MM.1S (cell line): ENCODE data around the gene WRAP73.

Source experiments
- EZH2 ChIP-seq: fragments of 300-600 bp; sonication (generic); optimal IDR thresholded peaks from 2 replicates; pipeline ENCODE3; 2017; ENCODE audit warnings: low read depth, mild to moderate bottlenecking, antibody characterized with exemption, low read length, mixed read lengths
- EZH2phosphoT487 ChIP-seq: fragments of 300-600 bp; sonication (generic); IDR thresholded peaks from 2 replicates; pipeline ENCODE4 v1.6.1; 2018; ENCODE audit warnings: antibody characterized with exemption, low read length
- TF ChIP-seq, protein P1 (sequence below): fragments of 300-600 bp; sonication (generic); IDR thresholded peaks from 2 replicates; pipeline ENCODE4 v1.5.1; 2016; ENCODE audit warnings: antibody characterized with exemption, low read length, mixed read lengths

DNA sequence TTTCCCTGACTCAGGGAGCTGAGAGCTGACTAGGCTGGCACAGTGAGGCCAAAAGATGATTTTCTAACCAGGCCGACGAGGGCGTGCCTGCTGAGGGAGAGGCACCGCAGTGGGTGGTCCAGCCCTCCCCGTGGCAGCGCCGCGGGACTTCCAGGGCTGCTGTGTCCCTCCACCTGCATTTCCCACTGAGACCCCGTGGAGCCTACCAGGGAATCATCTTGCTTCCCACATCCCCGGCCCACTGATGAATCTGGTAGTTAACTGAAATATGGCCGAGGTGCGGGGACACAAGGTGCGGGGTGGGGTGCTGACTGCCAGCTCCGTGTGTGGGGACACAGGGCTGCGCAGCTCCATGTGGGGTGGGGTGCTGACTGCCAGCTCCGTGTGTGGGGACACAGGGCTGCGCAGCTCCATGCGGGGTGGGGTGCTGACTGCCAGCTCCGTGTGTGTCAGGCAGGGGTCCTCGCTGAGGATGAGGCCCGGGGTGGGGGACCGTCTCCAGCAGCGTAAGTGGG is 10.4 kb downstream of the WRAP73 start:
- TF ChIP-seq, protein P1, sequence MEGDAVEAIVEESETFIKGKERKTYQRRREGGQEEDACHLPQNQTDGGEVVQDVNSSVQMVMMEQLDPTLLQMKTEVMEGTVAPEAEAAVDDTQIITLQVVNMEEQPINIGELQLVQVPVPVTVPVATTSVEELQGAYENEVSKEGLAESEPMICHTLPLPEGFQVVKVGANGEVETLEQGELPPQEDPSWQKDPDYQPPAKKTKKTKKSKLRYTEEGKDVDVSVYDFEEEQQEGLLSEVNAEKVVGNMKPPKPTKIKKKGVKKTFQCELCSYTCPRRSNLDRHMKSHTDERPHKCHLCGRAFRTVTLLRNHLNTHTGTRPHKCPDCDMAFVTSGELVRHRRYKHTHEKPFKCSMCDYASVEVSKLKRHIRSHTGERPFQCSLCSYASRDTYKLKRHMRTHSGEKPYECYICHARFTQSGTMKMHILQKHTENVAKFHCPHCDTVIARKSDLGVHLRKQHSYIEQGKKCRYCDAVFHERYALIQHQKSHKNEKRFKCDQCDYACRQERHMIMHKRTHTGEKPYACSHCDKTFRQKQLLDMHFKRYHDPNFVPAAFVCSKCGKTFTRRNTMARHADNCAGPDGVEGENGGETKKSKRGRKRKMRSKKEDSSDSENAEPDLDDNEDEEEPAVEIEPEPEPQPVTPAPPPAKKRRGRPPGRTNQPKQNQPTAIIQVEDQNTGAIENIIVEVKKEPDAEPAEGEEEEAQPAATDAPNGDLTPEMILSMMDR, result no peak
- no peak for TF ChIP-seq EZH2
- TF ChIP-seq EZH2phosphoT487, result no peak
